HG02884 (cell line): ENCODE results near the gene PCSK5.
"Not testable (repeated sequence)": the region's sequence is repeated elsewhere in the genome, so short reads cannot be mapped to it uniquely, and the experiment has no call there.

Experiments used
- ATAC-seq: cut with Tn5 transposase; IDR thresholded peaks from one replicate; pipeline ENCODE4 v1.9.1; 2021; ENCODE audit warnings: mild to moderate bottlenecking, moderate library complexity; ENCODE audit not compliant: unreplicated experiment

Gene PCSK5

GRCh38 chr9:75962013-75962661 is 71.7 kb downstream of the PCSK5 start:
- no peak for ATAC-seq

- ATAC-seq, result no peak
These were observed 72.2 kb downstream of the PCSK5 start for GRCh38 chr9:75962662-75963036.

GRCh38 chr9:75963321-75963720 is 72.8 kb downstream of the PCSK5 start:
- not testable (repeated sequence) for ATAC-seq

GRCh38 chr9:75964427-75964826 is 74.0 kb downstream of the PCSK5 start:
- ATAC-seq, result no peak

- no peak for ATAC-seq
These were observed 74.8 kb downstream of the PCSK5 start for GRCh38 chr9:75965231-75965630.

- no peak for ATAC-seq
These were observed 77.1 kb downstream of the PCSK5 start for GRCh38 chr9:75967556-75967955.

- ATAC-seq, result no peak
These were observed 83.7 kb downstream of the PCSK5 start for GRCh38 chr9:75974016-75974766.

- no peak for ATAC-seq
These were observed 84.6 kb downstream of the PCSK5 start for GRCh38 chr9:75975071-75975470.

- ATAC-seq, result no peak
These were observed 86.1 kb downstream of the PCSK5 start for GRCh38 chr9:75976549-75976948.

- no peak for ATAC-seq
These were observed 88.9 kb downstream of the PCSK5 start for GRCh38 chr9:75979362-75979761.

GRCh38 chr9:75983319-75984045 is 93.0 kb downstream of the PCSK5 start:
- ATAC-seq, result no peak

GRCh38 chr9:75985515-75985914 is 95.0 kb downstream of the PCSK5 start:
- no peak for ATAC-seq

- no peak for ATAC-seq
These were observed 98.2 kb downstream of the PCSK5 start for GRCh38 chr9:75988663-75989062.

- ATAC-seq, result no peak
These were observed 99.7 kb downstream of the PCSK5 start for GRCh38 chr9:75990156-75990555.

- no peak for ATAC-seq
These were observed 100.3 kb downstream of the PCSK5 start for GRCh38 chr9:75990576-75991304.

- no peak for ATAC-seq
These were observed 102.2 kb downstream of the PCSK5 start for GRCh38 chr9:75992482-75993206.

- ATAC-seq, result no peak
These were observed 103.0 kb downstream of the PCSK5 start for GRCh38 chr9:75993434-75993833.

GRCh38 chr9:75995066-75995465 is 104.6 kb downstream of the PCSK5 start:
- ATAC-seq, result no peak

GRCh38 chr9:75996726-75997125 is 106.3 kb downstream of the PCSK5 start:
- no peak for ATAC-seq

- ATAC-seq, result no peak
These were observed 106.7 kb downstream of the PCSK5 start for GRCh38 chr9:75997206-75997605.
